Cerebellar cortex (tissue), 1 donor: ENCODE results near the gene ARRB1.

ENCODE experiments used
- DNase-seq: peaks from one replicate; pipeline ENCODE4 v3.0.0-alpha.2; 2015; ENCODE audit warnings: low spot score

The ARRB1 gene

GRCh38 chr11:75301131-75301530, 50.3 kb downstream of the ARRB1 start:
- no peak for DNase-seq

- DNase-seq = no peak
Observed at GRCh38 chr11:75298976-75299260, 52.5 kb downstream of the ARRB1 start.

- DNase-seq = no peak
Observed at GRCh38 chr11:75298191-75298975, 53.1 kb downstream of the ARRB1 start.

GRCh38 chr11:75293903-75294302, 57.6 kb downstream of the ARRB1 start:
- no peak for DNase-seq

GRCh38 chr11:75292943-75293342, 58.5 kb downstream of the ARRB1 start:
- no peak for DNase-seq

- no peak for DNase-seq
Observed at GRCh38 chr11:75291741-75292140, 59.7 kb downstream of the ARRB1 start.

GRCh38 chr11:75289919-75290318, 61.5 kb downstream of the ARRB1 start:
- no peak for DNase-seq

- DNase-seq = no peak
Observed at GRCh38 chr11:75289511-75289760, 62.0 kb downstream of the ARRB1 start.

GRCh38 chr11:75287579-75287978, 63.9 kb downstream of the ARRB1 start:
- DNase-seq = no peak

- DNase-seq = no peak
Observed at GRCh38 chr11:75286826-75287465, 64.5 kb downstream of the ARRB1 start.

GRCh38 chr11:75285776-75286360, 65.6 kb downstream of the ARRB1 start:
- DNase-seq = no peak

- no peak for DNase-seq
Observed at GRCh38 chr11:75283391-75283931, 68.0 kb downstream of the ARRB1 start.

GRCh38 chr11:75281469-75282095, 69.9 kb downstream of the ARRB1 start:
- no peak for DNase-seq

GRCh38 chr11:75280770-75281468, 70.5 kb downstream of the ARRB1 start:
- no peak for DNase-seq

- DNase-seq = peak; percentile 81
Observed at GRCh38 chr11:75280227-75280701, 71.2 kb downstream of the ARRB1 start.

- DNase-seq = no peak
Observed at GRCh38 chr11:75279273-75279672, 72.2 kb downstream of the ARRB1 start.

- no peak for DNase-seq
Observed at GRCh38 chr11:75277991-75278790, 73.3 kb downstream of the ARRB1 start.

GRCh38 chr11:75277211-75277805, 74.2 kb downstream of the ARRB1 start:
- DNase-seq = no peak

GRCh38 chr11:75276686-75277085, 74.8 kb downstream of the ARRB1 start:
- no peak for DNase-seq

GRCh38 chr11:75276186-75276585, 75.3 kb downstream of the ARRB1 start:
- no peak for DNase-seq

- no peak for DNase-seq
Observed at GRCh38 chr11:75275581-75275980, 75.9 kb downstream of the ARRB1 start.
